GM12801 (cell line): Measurements from ENCODE around the gene MC1R.

Experiments used
- TF ChIP-seq, protein P1 (sequence below): IDR thresholded peaks from one replicate; pipeline ENCODE4 v1.5.1; 2011; ENCODE audit warnings: control low read depth; ENCODE audit not compliant: insufficient read length; ENCODE audit errors: extremely low read depth

MC1R gene

DNA sequence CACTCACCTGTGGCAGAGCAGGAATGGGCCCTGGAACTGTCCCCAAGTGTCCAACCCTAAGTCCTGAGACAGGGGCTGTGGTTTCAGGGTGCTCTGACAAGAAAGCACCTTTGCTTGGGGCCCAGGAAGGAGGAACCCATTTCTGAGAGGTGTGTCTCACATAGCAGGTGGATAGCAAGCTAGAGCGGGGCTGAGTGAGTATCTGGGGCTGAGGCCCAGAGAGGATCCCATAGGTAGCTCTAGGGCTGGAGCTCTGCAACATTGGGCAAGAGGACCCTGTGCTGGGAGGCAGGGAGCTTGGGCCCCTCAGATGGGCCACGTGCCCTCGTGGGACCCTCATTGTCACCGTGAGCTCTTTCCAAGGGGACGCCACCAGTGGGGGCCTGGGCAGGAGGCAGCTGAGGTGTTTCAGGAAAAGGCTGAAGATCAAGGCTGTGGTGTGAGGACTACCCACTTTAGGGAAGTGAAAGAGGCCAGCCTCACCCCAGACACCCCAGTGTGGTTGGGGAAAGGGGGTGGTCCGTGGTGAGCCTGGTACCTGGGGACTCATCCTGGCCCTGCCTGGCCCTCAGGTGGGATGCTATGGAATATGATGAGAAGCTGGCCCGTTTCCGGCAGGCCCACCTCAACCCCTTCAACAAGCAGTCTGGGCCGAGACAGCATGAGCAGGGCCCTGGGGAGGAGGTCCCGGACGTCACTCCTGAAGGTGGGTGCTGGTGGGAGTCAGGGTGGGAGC is 35.2 kb downstream of the MC1R start:
- TF ChIP-seq, protein P1, sequence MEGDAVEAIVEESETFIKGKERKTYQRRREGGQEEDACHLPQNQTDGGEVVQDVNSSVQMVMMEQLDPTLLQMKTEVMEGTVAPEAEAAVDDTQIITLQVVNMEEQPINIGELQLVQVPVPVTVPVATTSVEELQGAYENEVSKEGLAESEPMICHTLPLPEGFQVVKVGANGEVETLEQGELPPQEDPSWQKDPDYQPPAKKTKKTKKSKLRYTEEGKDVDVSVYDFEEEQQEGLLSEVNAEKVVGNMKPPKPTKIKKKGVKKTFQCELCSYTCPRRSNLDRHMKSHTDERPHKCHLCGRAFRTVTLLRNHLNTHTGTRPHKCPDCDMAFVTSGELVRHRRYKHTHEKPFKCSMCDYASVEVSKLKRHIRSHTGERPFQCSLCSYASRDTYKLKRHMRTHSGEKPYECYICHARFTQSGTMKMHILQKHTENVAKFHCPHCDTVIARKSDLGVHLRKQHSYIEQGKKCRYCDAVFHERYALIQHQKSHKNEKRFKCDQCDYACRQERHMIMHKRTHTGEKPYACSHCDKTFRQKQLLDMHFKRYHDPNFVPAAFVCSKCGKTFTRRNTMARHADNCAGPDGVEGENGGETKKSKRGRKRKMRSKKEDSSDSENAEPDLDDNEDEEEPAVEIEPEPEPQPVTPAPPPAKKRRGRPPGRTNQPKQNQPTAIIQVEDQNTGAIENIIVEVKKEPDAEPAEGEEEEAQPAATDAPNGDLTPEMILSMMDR: no peak

DNA sequence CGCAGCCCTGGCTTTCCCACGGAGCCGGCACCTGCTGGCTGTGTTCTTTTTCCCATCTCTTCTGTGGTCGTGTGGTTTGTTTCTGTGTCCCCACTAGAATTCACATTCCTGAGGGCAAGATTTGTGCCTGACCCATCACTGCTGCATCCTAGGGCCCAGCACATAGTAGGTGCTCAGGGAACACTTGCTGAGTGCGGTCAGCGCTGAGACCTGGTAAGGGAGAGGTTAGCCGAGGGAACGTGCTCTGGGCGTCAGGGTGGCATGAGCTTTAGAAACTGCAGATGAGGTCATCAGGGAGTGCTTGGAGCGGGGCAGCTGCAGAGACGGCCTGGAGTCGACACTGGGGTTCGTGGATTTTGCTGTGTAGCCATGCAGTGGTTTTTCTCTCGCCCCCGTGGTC is 35.8 kb downstream of the MC1R start:
- TF ChIP-seq, protein P1: no peak

DNA sequence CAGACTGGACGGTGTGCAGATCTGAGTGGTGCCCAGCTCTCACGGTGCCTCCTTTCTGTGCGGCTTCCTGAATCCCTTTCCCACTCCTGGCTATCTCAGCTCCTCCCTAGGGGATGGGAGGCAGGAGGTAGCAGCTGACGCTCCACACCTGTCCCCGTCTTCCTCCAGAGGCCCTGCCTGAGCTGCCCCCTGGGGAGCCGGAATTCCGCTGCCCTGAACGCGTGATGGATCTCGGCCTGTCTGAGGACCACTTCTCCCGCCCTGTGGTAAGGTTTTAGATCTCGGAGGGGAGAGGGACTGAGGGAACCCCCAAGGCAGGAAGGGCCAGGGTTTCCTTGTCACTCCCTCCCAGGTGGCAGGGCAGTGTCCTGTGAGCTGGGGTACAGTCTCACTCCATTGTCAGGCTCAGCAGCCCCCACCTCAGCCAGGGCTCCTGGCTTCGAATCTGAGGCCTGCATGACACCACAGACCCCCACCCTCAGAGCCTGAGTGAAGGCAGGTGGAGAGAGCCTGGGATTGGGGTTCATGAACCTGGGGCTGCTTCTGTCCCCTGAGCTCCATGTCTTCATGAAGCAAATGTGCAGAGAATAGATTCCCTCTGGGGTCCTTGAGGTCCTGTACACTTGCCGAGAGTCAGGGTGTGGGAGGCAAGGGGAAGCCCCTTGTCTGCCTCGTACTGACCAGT is 36.5 kb downstream of the MC1R start:
- TF ChIP-seq, protein P1: no peak

DNA sequence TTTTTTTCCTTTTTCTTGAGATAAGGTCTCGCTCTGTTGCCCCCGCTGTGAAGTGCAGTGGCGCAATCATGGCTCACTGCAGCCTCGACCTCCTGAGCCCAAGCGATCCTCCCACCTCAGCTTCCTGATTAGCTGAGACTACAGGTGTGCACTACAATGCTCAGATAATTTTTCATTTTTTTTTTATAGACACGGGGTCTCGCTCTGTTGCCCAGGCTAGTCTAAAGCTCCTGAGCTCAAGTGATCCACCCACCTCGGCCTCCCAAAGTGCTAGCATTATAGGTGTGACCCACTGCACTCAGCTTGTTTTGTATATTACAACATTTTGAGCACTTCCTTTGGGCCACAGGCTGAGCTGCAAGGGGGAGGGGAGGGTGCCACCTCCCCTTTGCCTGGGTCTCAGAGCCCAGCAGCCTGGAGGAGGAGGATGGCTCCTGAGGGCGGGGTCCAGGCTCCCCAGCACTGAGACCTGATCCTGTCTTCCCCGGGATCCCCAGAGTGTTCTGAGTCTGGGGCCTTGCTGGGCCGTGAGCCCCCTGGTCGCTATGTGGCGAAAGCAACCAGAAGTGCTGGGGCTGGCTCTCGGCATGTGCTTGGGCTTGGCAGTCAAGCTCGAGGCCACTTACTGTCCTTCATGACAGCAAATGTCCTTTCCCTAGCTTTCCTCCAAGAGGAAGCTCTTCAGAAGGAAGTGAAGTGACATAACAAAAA is 38.0 kb downstream of the MC1R start:
- TF ChIP-seq, protein P1: no peak

DNA sequence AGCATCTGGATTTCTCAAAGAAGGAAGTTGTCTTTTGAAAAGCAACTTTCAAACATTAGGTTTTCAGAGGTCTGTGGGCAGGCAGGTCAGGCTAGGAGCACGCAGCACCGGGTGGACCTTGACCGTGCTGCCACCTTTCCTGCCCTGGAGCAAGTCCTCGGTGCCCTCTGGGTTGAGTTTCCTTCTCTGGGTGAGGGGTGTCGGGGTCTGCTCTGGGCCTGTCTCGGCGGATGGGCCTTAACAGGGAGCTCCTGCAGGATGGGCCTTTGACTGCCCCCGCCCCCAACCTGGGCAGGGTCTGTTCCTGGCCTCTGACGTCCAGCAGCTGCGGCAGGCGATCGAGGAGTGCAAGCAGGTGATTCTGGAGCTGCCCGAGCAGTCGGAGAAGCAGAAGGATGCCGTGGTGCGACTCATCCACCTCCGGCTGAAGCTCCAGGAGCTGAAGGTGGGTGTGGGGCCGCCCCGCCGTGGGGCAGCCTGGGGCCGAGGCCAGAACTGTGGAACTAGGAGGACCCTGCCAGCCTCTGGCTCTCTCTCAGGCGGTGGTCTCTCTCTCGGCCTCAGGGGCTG is 38.6 kb downstream of the MC1R start:
- TF ChIP-seq, protein P1: no peak

DNA sequence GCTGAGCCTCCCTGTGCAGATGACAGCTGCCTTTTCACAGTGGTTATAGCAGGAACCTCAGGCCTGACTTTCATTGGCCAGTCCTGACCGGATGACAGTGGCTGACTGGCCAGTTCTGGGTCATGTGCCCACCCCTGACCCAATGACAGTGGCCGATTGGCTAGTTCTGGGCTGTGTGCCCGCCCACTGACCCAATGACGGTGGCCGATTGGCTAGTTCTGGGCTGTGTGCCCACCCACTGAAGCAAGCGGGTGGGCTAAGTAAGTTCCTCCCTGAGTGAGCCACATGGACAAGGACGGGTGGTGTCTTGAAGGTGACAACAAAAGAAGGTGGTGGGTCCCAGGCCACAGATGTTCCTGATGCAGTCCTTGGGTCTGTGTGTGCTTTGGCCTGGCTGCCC is 39.4 kb downstream of the MC1R start:
- TF ChIP-seq, protein P1: no peak

DNA sequence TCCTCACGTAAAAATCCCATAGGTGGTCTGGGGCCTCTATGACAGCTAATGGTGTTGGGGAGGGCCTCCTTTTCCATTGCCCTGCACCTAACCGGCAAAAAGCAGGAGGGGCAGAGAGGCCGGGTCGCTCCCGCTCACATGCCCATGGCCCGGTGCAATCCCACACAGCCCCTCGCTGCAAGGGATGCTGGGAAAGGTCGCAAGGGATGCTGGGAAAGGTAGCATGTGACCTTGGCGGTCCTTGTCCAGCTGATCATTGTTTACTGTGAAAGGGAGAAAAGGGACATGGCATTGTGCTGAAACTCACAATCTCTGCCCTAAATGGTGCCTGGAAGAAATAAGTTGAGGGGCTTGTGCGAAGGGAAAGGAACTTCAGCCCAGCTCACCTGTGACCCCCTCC is 39.9 kb downstream of the MC1R start:
- TF ChIP-seq, protein P1: no peak
